HUES48 (cell line): ENCODE data around the gene IL26.
"Not testable (repeated sequence)": the region's sequence is repeated elsewhere in the genome, so short reads cannot be mapped to it uniquely, and the experiment has no call there.

Source experiments
- H3K27ac ChIP-seq: one replicate; pipeline ENCODE4 v1.7.0; 2013; ENCODE audit warnings: low read depth, low read length, inconsistent platforms
- H3K27me3 ChIP-seq: 2 replicates; pipeline ENCODE4 v1.6.1; 2013; ENCODE audit warnings: mild to moderate bottlenecking, low read length; ENCODE audit not compliant: control insufficient read depth, insufficient read depth
- H3K36me3 ChIP-seq: 2 replicates; pipeline ENCODE4 v1.6.1; 2013; ENCODE audit warnings: low read length; ENCODE audit not compliant: control insufficient read depth, insufficient read depth
- H3K4me1 ChIP-seq: 2 replicates; pipeline ENCODE4 v1.6.1; 2013; ENCODE audit warnings: mild to moderate bottlenecking, low read length; ENCODE audit not compliant: control insufficient read depth, insufficient read depth
- H3K4me3 ChIP-seq: 2 replicates; pipeline ENCODE4 v1.5.1; 2013; ENCODE audit warnings: mild to moderate bottlenecking, low read depth, low read length
- H3K9ac ChIP-seq: 2 replicates; pipeline ENCODE4 v1.6.1; 2013; ENCODE audit warnings: mild to moderate bottlenecking, low read depth, low read length, moderate library complexity
- H3K9me3 ChIP-seq: 2 replicates; pipeline ENCODE4 v1.6.1; 2013; ENCODE audit warnings: low read length; ENCODE audit not compliant: control insufficient read depth, insufficient read depth

The IL26 gene

GRCh38 chr12:68198507-68199086 lies 27.0 kb downstream of the IL26 start:
- H3K27ac ChIP-seq = no peak overlapping the region
- peaks cover 10% of the 10 kb centered on the region; the same call in 1 of the 2 replicates for H3K4me1 ChIP-seq
- no peak overlapping the region for H3K9ac ChIP-seq
- no peak overlapping the region for H3K4me3 ChIP-seq
- H3K9me3 ChIP-seq = no peaks in the 10 kb centered on the region
- no peaks in the 10 kb centered on the region for H3K36me3 ChIP-seq
- H3K27me3 ChIP-seq = no peaks in the 10 kb centered on the region

- Histone ChIP-seq H3K36me3 (no peaks in the 10 kb centered on the region), H3K4me1 (no peaks in the 10 kb centered on the region), H3K9ac (no peak overlapping the region), H3K27ac (no peak overlapping the region), H3K4me3 (no peak overlapping the region), H3K9me3 (no peaks in the 10 kb centered on the region), H3K27me3 (no peaks in the 10 kb centered on the region)
Measured at GRCh38 chr12:68190301-68190700, 35.3 kb downstream of the IL26 start.

GRCh38 chr12:68189821-68190242 lies 35.8 kb downstream of the IL26 start:
- Histone ChIP-seq H3K4me1 (no peaks in the 10 kb centered on the region), H3K27me3 (no peaks in the 10 kb centered on the region), H3K36me3 (no peaks in the 10 kb centered on the region), H3K9ac (no peak overlapping the region), H3K9me3 (no peaks in the 10 kb centered on the region), H3K4me3 (no peak overlapping the region), H3K27ac (no peak overlapping the region)

- H3K27ac ChIP-seq = no peak overlapping the region
- H3K4me1 ChIP-seq = no peaks in the 10 kb centered on the region
- H3K36me3 ChIP-seq = no peaks in the 10 kb centered on the region
- H3K4me3 ChIP-seq = no peak overlapping the region
- H3K9ac ChIP-seq = no peak overlapping the region
- no peaks in the 10 kb centered on the region for H3K9me3 ChIP-seq
- no peaks in the 10 kb centered on the region for H3K27me3 ChIP-seq
Measured at GRCh38 chr12:68185598-68185997, 40.0 kb downstream of the IL26 start.

- Histone ChIP-seq H3K27ac (no peak overlapping the region), H3K9ac (no peak overlapping the region)
Measured at GRCh38 chr12:68180792-68181744, 44.5 kb downstream of the IL26 start.

GRCh38 chr12:68178774-68179439 lies 46.7 kb downstream of the IL26 start:
- Histone ChIP-seq H3K9ac (no peak overlapping the region), H3K4me1 (no peaks in the 10 kb centered on the region), H3K36me3 (no peaks in the 10 kb centered on the region), H3K9me3 (no peaks in the 10 kb centered on the region), H3K27ac (no peak overlapping the region), H3K27me3 (no peaks in the 10 kb centered on the region), H3K4me3 (no peak overlapping the region)

More at GRCh38 chr12:68180792-68181744, 44.5 kb downstream of the IL26 start:
- Histone ChIP-seq H3K4me3 (no peak overlapping the region), H3K36me3 (no peaks in the 10 kb centered on the region), H3K4me1 (no peaks in the 10 kb centered on the region), H3K27me3 (no peaks in the 10 kb centered on the region), H3K9me3 (no peaks in the 10 kb centered on the region)

- Histone ChIP-seq H3K4me3 (no peak overlapping the region), H3K4me1 (no peaks in the 10 kb centered on the region), H3K27ac (no peak overlapping the region), H3K9ac (no peak overlapping the region), H3K36me3 (no peaks in the 10 kb centered on the region), H3K27me3 (no peaks in the 10 kb centered on the region), H3K9me3 (no peaks in the 10 kb centered on the region)
Measured at GRCh38 chr12:68178184-68178583, 47.4 kb downstream of the IL26 start.

GRCh38 chr12:68177562-68177961 lies 48.0 kb downstream of the IL26 start:
- Histone ChIP-seq H3K36me3 (no peaks in the 10 kb centered on the region), H3K4me1 (no peaks in the 10 kb centered on the region), H3K9ac (no peak overlapping the region), H3K9me3 (no peaks in the 10 kb centered on the region), H3K27me3 (no peaks in the 10 kb centered on the region), H3K27ac (no peak overlapping the region), H3K4me3 (no peak overlapping the region)

- no peaks in the 10 kb centered on the region for H3K27me3 ChIP-seq
- H3K9me3 ChIP-seq = no peaks in the 10 kb centered on the region
- no peaks in the 10 kb centered on the region for H3K36me3 ChIP-seq
- no peaks in the 10 kb centered on the region for H3K4me1 ChIP-seq
- no peak overlapping the region for H3K27ac ChIP-seq
- H3K9ac ChIP-seq = no peak overlapping the region
- no peak overlapping the region for H3K4me3 ChIP-seq
Measured at GRCh38 chr12:68176257-68176656, 49.4 kb downstream of the IL26 start.

GRCh38 chr12:68175557-68176061 lies 50.0 kb downstream of the IL26 start:
- Histone ChIP-seq H3K9me3 (no peaks in the 10 kb centered on the region), H3K36me3 (no peaks in the 10 kb centered on the region), H3K27me3 (no peaks in the 10 kb centered on the region), H3K4me1 (no peaks in the 10 kb centered on the region), H3K9ac (no peak overlapping the region), H3K27ac (no peak overlapping the region), H3K4me3 (no peak overlapping the region)

GRCh38 chr12:68174761-68175160 lies 50.8 kb downstream of the IL26 start:
- H3K9ac ChIP-seq, H3K9me3 ChIP-seq, H3K4me1 ChIP-seq, H3K27me3 ChIP-seq, H3K4me3 ChIP-seq, H3K27ac ChIP-seq, H3K36me3 ChIP-seq: not testable (repeated sequence)
